Small intestine (tissue), 7 donors: ENCODE data around the gene DNAJB6. TPM values are rescaled to one million over a fixed set of nuclear protein-coding genes. Genes with fewer than 3 reads are reported as not detected.
A peak's percentile ranks its signal among the peaks of the same experiment; 100 is the strongest.

Experiments used
- DNase-seq, 2 donors: peaks; one replicate each; pipeline versions ENCODE4 v3.0.0 to v3.0.0-alpha.2; 2013
- FAIRE-seq: peaks from 2 replicates; lab custom pipeline; 2012; peaks lifted over from hg19 to GRCh38; lab: Jason Lieb, UNC
- H3K27ac ChIP-seq, 3 donors: one replicate each; pipeline ENCODE4 v1.5.1; 2013; ENCODE audit warnings: low read length in 2 of 3, mild to moderate bottlenecking in 2 of 3, control low read depth in 1 of 3, inconsistent platforms in 1 of 3, low read depth in 1 of 3, moderate library complexity in 1 of 3
- H3K27me3 ChIP-seq, 3 donors: one replicate each; pipeline ENCODE4 v1.6.1; 2013; ENCODE audit warnings: low read length in 3 of 3, inconsistent platforms in 1 of 3; ENCODE audit not compliant: control insufficient read depth in 3 of 3, insufficient read depth in 3 of 3
- H3K36me3 ChIP-seq, 3 donors: one replicate each; pipeline ENCODE4 v1.6.1; 2013; ENCODE audit warnings: low read length in 3 of 3, inconsistent platforms in 1 of 3, low read depth in 1 of 3, mild to moderate bottlenecking in 1 of 3, moderate library complexity in 1 of 3; ENCODE audit not compliant: control insufficient read depth in 3 of 3, insufficient read depth in 2 of 3
- H3K4me1 ChIP-seq, 3 donors: one replicate each; pipeline ENCODE4 v1.6.1; 2013; ENCODE audit warnings: low read length in 2 of 3, inconsistent platforms in 1 of 3, low read depth in 1 of 3, mild to moderate bottlenecking in 1 of 3, moderate library complexity in 1 of 3; ENCODE audit not compliant: control insufficient read depth in 3 of 3, insufficient read depth in 2 of 3
- H3K4me3 ChIP-seq, 3 donors: one replicate each; pipeline ENCODE4 v1.5.1; 2013; ENCODE audit warnings: low read length in 3 of 3, control low read depth in 1 of 3, inconsistent platforms in 1 of 3, low read depth in 1 of 3, mild to moderate bottlenecking in 1 of 3, moderate library complexity in 1 of 3
- H3K9me3 ChIP-seq, 2 donors: one replicate each; pipeline ENCODE4 v1.6.1; 2013; ENCODE audit warnings: low read depth in 1 of 2, low read length in 1 of 2; ENCODE audit not compliant: control insufficient read depth in 2 of 2, insufficient read depth in 1 of 2
- WGBS, 3 donors: extraction: QIAGEN DNeasy Blood & Tissue Kit; methylation state at CpG; one replicate each; pipeline ENCODE4 v1.1.7; 2013; 5-methylcytosine and 5-hydroxymethylcytosine counted together
- polyA plus RNA-seq, 4 donors: library from polyadenylated mRNA; stranded (reverse) in 3 of 4; unstranded in 1 of 4; fragments of 200-250 nt in 3 of 4; fragments of 120-200 nt in 1 of 4; gene quantifications; one replicate each; pipeline versions ENCODE4 v1.2.1 to v1.2.3, GENCODE V29; 2013
- donor health status: healthy with polysubstance abuse.
- donor health status: control.
- donor health status: control.
- donor health status: Bipolar disorder and iron deficiency.
- donor health status: healthy.

The DNAJB6 gene
- polyA plus RNA-seq, 4 donors = 61.7 to 88.1 (median 66.9) TPM

- H3K27ac ChIP-seq = no peak overlapping the region
- FAIRE-seq (no peak), DNase-seq (no peak)
- no peak overlapping the region for H3K4me3 ChIP-seq
- H3K4me1 ChIP-seq = no peaks in the 10 kb centered on the region
- 82 to 89% (median 87%) methylated on average over 7 to 8 of the region's 8 CpGs for WGBS, 3 donors
- no peaks in the 10 kb centered on the region for H3K27me3 ChIP-seq
- peaks cover 2 to 22% (median 7%) of the 10 kb centered on the region in 3 donors for H3K36me3 ChIP-seq
- H3K9me3 ChIP-seq = no peaks in the 10 kb centered on the region
Observed at GRCh38 chr7:157419035-157419293, 82.2 kb downstream of the DNAJB6 start.

- no peak for DNase-seq
- Histone ChIP-seq H3K27ac (no peak overlapping the region), H3K27me3 (no peaks in the 10 kb centered on the region), H3K4me1 (no peaks in the 10 kb centered on the region), H3K36me3 (peaks cover 0 to 4% (median 0%) of the 10 kb centered on the region in 3 donors), H3K4me3 (no peak overlapping the region), H3K9me3 (no peaks in the 10 kb centered on the region)
- FAIRE-seq = no peak
- WGBS, 3 donors = 90 to 91% (median 91%) methylated on average over 22 to 23 of the region's 23 CpGs
Observed at GRCh38 chr7:157422279-157422678, 85.5 kb downstream of the DNAJB6 start.

DNA sequence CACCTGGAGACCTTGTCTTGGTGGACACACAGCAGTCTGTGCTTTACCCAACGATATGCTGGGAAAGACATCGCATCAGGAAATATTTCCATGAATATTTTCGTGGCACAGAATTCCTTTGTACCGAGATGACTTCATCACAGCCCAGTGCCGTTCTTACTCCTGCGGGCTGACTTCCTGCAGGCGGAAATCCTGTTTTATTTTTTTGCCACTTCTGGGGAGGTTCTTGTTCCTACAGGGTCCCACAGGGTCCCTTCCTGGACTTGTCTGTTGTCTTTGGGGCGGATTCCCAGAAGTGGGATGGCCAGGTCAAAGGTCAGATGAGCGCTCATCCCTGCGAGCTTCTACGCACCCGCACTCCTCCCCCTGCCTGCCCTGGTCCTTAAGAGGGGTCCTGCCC is 86.5 kb downstream of the DNAJB6 start:
- H3K9me3 ChIP-seq = no peaks in the 10 kb centered on the region
- H3K27ac ChIP-seq = no peak overlapping the region
- no peaks in the 10 kb centered on the region for H3K27me3 ChIP-seq
- no peak overlapping the region for H3K4me3 ChIP-seq
- DNase-seq (no peak), FAIRE-seq (no peak)
- WGBS, 3 donors = 62 to 68% (median 64%) methylated on average over 12 of the region's 12 CpGs
- H3K4me1 ChIP-seq = no peaks in the 10 kb centered on the region
- H3K36me3 ChIP-seq = peaks cover 0 to 1% (median 0%) of the 10 kb centered on the region in 3 donors

GRCh38 chr7:157423886-157424565 is 87.2 kb downstream of the DNAJB6 start:
- no peak for DNase-seq
- Histone ChIP-seq H3K4me3 (no peak overlapping the region), H3K27me3 (no peaks in the 10 kb centered on the region), H3K4me1 (no peaks in the 10 kb centered on the region), H3K36me3 (no peaks in the 10 kb centered on the region), H3K27ac (no peak overlapping the region), H3K9me3 (no peaks in the 10 kb centered on the region)
- WGBS, 3 donors = 86 to 87% (median 86%) methylated on average over 29 to 31 of the region's 31 CpGs
- FAIRE-seq = no peak

DNA sequence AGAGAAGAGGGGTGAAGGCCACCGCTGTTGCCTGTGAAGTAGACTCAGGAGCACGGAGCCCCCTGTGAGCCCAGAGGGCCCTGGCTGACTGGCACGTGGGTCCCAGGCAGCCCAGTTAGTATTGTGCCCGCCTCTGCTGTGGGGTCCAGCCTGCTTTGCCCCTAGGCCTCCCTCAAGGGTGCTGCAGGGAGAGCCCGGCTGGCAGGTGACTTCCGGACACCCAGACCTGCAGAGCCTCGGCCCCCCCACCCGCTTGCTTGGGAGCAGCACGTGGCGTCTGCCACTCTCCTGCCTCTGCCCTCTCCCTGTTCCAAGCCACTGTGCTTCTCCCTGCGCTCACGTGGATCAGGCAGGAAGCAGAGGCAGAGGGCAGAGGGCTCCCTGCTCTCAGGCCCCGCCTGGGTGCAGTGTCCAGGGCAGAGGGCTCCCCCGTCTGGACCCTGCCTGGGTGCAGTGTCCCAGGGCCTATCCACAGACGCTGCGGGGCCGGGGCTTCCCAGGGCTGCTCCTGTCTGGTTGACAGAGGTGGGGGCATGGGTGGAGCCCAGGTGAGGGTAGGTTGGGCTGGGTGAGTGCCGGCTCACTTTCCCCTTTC is 88.4 kb downstream of the DNAJB6 start:
- DNase-seq (peak; percentile 9 to 24), FAIRE-seq (no peak)

DNA sequence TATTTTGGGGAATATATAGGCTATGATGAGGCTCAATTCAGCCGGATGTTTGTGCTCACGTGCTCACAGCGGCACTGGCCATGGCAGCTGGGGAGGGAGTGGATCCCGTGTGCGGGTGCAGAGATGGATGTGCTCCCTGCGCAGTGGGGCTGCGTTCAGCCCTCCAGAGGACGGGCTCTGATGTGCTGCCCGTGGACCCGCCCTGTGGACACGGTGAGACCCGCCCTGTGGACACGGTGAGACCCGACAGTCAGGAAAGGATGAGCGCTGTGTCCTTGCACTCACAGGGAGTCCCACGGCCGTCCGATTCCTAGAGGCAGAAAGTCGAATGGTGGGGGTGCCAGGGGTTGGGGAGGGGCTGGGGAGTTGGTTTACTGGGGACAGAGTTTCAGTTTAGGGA is 89.0 kb downstream of the DNAJB6 start:
- no peaks in the 10 kb centered on the region for H3K4me1 ChIP-seq
- no peaks in the 10 kb centered on the region for H3K9me3 ChIP-seq
- no peak for DNase-seq
- no peak for FAIRE-seq
- H3K4me3 ChIP-seq = no peak overlapping the region
- no peaks in the 10 kb centered on the region for H3K27me3 ChIP-seq
- H3K36me3 ChIP-seq = no peaks in the 10 kb centered on the region
- H3K27ac ChIP-seq = no peak overlapping the region
- WGBS, 3 donors = 73 to 87% (median 82%) methylated on average over 19 of the region's 19 CpGs

More for the DNA sequence above, 88.4 kb downstream of the DNAJB6 start:
- H3K36me3 ChIP-seq = no peaks in the 10 kb centered on the region
- no peaks in the 10 kb centered on the region for H3K9me3 ChIP-seq
- no peaks in the 10 kb centered on the region for H3K4me1 ChIP-seq
- H3K27me3 ChIP-seq = no peaks in the 10 kb centered on the region
- H3K4me3 ChIP-seq = no peak overlapping the region
- no peak overlapping the region for H3K27ac ChIP-seq
- WGBS, 3 donors = 35 to 69% (median 59%) methylated on average over 14 to 18 of the region's 18 CpGs

- DNase-seq = no peak
- WGBS, 3 donors = 86 to 89% (median 87%) methylated on average over 35 to 42 of the region's 42 CpGs
- H3K4me3 ChIP-seq = no peak overlapping the region
- H3K27me3 ChIP-seq = no peaks in the 10 kb centered on the region
- no peaks in the 10 kb centered on the region for H3K4me1 ChIP-seq
- H3K36me3 ChIP-seq = no peaks in the 10 kb centered on the region
- no peaks in the 10 kb centered on the region for H3K9me3 ChIP-seq
- no peak for FAIRE-seq
- H3K27ac ChIP-seq = no peak overlapping the region
Observed at GRCh38 chr7:157426463-157427301, 89.9 kb downstream of the DNAJB6 start.

DNA sequence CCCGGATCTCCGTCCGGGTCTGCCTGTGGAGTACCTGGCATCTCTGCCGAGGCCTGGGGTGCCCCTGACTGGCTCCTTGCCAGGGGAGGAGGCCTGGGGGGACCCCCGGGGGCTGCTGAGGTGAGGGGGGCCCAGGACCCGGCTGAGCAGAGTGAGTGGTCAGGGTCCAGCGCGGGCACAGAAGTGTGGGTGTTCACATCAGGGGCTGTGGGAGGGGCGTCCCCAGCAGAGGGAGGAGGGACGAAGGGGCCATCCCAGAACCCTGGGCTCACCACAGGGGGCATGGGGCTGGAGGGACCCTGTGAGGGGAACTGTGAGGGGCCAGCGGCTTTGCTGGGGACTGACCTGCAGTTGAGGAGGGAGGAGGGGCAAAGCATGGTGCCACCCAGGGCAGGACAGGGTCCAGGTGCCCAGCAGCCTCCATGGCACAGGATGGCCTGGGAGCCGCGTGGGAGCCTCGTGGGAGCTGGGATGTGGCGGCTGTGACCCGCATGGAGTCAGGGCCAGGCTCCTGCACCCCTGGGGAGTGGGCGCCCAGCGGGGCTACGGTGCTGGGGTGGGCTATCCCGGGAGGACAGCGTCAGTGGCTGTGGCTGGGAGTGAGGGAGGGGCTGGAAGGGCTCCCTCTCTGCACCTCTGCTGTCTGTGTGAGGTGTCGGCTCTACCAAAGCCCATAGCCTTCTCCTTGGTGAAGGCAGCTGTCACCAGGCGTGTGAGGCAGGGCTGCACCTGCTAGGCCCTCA is 91.2 kb downstream of the DNAJB6 start:
- FAIRE-seq (no peak), DNase-seq (no peak)
- Histone ChIP-seq H3K36me3 (no peaks in the 10 kb centered on the region), H3K4me1 (no peaks in the 10 kb centered on the region), H3K27me3 (no peaks in the 10 kb centered on the region), H3K9me3 (no peaks in the 10 kb centered on the region), H3K27ac (no peak overlapping the region), H3K4me3 (no peak overlapping the region)
- WGBS, 3 donors = 78 to 89% (median 78%) methylated on average over 16 to 23 of the region's 23 CpGs
